Measurements from ENCODE around the gene ACAN.

Gene ACAN

DNA sequence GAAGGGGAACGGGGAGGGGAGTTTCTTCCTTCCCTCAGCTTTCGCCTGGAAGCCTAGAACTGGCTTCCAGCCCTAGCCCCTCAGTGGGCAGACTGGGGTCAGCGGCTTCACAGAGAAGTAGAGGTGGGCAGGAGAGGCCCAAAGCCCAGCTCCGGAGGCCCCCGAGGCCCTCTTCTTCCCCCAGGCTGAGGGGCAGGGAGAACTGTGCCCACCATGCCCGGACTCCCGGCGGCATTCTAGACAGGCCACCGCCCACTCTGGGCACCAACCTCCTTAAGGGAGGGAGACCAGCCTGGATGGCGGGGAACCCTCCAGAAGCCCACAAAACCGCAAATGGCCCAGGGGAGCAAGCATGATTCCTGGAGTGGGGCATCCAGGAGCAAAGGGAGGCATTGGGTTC is 74.2 kb downstream of the ACAN start:
- no peak for DNase-seq (ENCODE audit: low read depth in 2 of 2)

DNA sequence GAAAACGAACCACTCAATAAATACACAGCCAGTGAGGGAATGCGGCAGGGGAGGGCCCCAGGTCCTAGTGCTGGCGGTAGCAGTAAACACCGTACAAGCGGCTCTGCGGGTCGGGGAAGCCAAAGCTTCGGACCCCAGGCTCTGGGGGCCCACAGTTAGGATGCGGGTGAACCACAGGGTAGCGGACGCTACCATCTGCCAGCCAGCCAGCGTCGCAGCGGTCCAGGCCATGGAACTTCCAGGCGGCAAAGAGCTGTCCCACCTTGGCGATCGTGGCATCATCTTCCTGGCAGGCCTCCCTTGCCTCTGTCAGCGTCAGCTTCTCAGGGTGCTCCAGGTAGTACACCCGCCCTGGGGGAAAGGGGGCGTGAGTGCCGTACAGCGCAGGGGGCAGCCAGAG is 74.7 kb downstream of the ACAN start:
- no peak for DNase-seq (ENCODE audit: low read depth in 2 of 2)

DNA sequence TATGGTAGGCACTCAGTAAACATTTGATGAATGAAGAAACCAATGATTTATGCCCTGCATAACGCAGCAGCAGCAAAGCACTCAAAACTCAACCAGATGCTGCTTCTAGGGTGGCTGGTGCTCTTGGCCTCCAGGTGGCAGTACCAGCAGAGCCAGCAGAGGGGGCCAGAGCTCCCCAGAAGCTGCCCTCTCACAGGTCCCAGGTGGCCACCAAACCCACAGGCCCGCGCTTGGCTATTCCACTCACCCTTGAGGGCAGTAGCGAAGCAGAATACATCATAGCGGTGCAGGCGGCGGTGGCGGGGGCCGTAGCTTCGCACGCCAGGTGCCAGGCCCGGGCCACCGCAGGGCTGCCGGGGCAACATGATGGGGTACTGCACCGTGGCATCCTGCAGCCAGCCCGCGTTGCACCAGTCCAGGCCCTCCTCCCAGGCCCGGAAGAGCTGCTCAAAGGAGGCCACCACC is 75.5 kb downstream of the ACAN start:
- DNase-seq (ENCODE audit: low read depth in 2 of 2), result no peak

DNA sequence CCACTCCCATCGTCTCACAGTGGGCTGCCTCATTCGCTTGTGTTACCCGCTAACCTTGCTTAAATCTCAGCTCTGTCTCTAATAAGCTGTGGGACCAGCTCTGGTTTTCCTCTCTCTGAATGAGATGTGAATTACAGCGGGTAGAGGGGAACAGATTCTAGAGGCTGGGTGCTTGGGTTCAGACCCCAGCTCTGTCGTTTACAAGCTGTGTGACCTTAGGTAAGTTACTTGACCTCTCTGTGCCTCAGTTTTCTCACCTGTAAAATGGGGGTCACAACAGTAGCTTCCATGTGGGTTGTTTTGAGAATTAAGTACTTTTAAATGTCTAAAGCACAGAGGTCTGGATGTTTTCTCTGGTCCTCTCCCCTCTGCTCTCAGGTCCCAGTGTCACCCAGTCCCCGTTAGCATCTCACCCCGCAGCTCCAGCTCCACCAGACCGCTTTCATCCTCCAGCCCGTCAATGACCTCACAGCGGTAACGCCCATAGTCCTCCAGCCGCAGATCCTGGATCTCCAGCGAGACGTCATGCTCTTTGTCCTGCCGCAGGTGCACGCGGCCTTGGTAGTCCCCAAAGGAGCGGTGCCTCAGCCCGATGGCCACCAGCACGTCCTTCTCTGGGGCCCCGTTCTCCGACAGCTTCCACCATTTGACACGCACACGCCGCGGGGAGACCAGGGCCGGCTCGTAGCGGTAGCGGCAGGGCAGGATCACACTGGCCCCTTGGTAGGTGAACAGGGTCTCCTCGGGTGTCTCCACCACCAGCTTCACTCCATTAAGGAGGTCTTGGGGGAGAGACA is 77.9 kb downstream of the ACAN start:
- no peak for DNase-seq (ENCODE audit: low read depth in 2 of 2)

DNA sequence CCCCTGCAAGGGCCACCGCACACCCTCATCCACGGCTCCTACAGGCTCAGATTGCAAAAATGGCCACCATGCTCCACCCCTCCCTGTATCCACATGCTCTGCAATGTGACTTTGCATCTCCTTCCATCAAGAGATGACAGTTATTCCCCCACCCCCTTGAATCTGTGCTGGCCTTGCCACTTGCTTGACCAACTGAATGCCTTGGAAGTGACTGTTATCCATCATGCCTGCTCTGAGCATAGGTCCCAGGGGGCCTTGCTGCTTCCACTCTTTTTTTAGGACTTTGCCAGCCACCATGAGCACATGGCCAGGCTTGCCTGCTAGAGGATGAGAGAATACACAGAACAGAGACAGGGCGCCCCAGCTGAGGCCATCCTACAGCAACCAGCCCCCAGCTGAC is 78.5 kb downstream of the ACAN start:
- DNase-seq (ENCODE audit: low read depth in 2 of 2), result no peak

DNA sequence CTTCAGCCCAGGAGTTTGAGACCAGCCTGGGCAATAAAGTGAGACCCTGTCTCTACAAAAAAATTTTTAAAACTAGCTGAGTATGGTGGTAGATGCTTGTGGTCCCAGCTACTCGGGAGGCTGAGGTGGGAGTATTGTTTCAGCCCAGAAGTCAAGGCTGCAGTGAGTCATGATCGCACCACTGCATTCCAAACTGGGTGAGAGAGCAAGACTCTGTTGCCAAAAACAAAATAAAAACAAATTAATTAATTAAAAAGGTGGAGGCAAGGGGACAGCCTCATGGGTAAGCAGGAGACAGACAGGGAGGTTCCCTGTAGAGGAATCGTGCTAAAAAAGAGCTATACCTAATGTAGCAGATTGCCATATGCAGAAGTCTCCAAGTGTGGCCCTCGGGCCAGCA is 79.5 kb downstream of the ACAN start:
- no peak for DNase-seq (ENCODE audit: low read depth in 2 of 2)

DNA sequence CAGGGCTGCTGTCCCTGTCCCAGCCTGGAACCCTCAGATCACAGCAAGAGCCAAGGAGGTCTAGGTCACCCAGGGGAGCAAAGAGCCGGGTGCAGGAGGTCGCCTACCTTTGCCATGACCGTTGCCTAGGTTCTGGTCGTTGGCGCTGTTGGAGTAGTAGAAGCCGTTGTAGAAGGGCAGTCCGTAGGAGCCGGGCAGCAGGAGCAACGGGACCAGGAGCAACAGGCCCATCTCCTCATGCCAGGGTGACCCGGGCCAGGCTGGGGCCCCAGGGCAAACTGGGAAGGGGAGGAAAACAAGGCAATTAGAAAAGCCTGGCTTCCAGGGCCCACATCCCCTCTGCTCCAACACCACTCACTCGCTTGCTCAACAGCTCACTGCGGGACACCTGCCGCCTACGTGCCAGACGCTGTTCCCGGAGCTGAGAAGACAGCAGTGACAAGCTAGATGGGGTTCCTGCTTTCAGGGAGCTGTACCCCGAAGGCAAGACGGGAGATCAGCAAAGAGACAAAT is 83.9 kb downstream of the ACAN start:
- no peak for DNase-seq (ENCODE audit: low read depth in 2 of 2)

DNA sequence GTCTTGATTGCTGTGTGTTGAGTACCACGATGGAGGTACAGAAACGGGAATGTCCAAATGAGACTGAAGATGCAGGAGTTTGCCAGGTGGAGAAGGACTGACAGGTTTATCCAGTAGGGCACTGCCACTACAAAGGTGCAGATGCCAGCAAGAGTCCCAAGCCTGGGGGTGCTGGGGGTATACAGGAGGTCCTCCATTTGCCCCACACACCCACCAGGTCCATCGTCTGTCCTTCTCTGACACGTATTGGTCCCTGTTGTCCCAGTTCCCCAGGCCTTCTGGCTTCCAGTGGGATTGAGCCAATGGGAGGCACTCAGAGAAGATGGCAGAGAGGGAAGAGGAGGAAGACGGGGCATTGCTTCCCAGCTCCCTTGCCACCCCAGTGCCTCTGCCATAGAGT is 85.5 kb downstream of the ACAN start:
- no peak for DNase-seq (ENCODE audit: low read depth in 2 of 2)

DNA sequence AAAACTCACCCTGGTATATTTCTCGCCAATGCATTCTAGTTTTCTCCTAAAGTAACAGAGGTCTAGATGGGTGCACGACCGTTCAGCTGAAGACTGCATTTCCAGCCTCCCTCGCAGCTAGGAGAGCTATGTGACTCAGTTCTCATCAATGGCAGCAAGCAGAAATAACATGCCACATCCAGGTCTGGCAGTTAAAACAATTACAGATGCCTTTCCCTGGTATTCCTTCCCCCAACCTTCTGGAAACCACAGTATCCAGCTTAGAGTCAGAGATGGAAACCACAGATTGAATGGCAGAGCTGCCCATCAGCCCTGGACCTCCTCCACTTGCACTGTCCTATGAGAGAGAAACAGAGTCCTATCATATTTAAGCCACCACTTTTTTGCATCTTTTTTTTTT is 87.3 kb downstream of the ACAN start:
- DNase-seq (ENCODE audit: low read depth in 2 of 2), result no peak

DNA sequence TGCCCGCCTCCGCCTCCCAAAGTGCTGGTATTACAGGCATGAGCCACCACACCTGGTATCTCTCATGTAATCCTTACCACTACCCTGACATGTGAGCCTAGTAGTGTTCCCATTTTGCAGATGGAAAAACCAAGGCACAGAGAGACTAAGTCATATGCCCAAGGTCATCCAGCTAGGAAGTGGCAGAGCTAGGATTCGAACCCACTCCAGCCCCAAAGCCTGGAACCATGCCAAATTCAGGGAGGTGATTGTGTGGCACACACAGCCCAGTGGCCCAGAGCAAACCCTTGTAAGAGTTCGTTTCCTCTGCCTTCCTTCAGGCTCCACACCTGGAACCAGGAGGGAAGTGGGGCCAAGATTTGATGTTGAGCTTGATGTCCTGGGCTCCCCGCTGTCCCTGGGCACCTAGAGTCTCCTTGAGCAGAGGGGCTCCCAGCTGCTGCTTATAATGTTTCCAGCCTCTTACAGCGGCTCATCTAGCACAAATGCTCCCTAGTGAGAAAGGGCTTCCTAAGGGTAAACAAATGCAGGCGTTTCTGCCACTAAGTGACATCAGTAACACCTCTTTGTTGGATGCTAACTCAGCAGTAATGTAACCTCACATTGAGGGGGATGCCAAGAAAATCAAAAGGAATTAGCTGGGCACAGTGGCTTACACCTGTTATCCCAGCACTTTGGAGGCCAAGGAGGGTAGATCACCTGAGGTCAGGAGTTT is 88.5 kb downstream of the ACAN start:
- no peak for DNase-seq (ENCODE audit: low read depth in 2 of 2)

DNA sequence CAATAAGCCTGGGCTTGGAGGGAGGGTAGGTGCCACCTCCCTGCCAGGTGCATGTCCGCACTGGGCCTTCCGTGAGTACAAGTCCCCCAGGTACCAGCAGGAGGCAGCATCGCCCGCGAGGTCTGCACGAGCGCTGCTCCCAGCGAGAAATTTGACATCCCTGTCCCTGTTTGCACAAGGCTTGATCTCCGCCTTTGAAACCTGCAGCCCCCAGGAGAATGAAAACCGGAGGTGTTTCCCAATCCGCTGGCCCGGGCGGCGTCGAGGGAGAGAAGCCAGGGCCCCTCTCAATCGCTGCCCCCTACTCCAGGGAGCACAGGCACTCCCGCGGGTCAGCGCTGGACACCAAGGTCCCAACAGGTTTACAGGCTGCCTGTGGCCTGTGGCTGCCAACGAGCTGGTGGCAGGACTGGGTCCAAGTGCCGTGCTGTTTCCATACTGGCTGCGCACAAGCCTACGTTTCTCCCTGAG is 91.1 kb downstream of the ACAN start:
- DNase-seq (ENCODE audit: low read depth in 2 of 2), result peak; percentile 68 to 81

DNA sequence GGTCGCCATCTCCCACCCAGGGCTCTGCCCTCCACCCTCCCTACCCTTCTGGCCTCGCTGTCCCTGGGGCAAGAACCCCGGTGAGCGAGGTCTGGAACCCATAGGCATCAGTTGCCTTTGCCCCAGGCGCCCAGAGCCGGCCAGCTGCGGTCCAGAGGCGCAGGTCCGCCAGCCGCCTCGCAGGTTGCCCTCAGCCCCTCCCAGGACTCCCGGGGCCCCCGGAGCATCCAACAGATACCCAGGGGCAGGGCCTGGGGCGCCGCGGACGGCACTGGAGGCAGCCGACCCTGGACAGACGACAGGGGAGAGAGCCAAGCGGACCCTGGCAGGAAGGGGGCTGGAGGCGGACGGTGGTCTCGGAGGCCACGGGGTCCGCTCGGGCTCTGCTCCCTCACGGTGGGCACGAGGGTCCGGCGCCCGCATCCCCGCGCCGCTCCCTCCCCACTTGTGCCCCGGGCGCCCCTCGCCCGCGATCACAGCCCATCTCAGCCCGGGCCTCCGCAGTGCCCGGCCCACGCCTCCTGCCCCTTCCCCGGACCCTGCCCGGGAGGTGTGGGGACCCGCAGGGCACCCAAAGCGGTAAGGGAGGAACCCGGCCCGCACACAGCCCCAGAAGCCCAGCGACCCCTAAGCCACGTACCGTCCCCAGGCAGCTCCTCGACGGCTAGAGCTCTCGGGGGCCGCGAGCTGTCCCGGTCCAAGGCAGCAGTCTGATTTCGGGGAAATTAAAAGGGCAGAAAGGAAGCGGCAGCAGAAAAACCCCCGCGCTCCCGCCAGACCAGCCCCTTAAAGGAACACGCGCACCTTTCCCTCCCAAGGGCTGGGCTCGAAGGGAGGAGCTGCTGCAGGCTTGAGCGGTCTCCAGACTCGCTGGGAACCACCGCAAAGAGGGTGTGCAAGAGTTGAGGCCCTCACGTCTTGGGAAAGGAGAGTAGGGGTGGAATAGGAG is 91.9 kb downstream of the ACAN start, which contains the start of gene HAPLN3:
Gene HAPLN3, minus strand, starts transcription at position 726 of the 949 bp plus-strand sequence. CDS start 8,246 bp downstream, outside the sequence.
- DNase-seq (ENCODE audit: low read depth in 2 of 2), result peak in 1 of 2 donors; percentile 50

DNA sequence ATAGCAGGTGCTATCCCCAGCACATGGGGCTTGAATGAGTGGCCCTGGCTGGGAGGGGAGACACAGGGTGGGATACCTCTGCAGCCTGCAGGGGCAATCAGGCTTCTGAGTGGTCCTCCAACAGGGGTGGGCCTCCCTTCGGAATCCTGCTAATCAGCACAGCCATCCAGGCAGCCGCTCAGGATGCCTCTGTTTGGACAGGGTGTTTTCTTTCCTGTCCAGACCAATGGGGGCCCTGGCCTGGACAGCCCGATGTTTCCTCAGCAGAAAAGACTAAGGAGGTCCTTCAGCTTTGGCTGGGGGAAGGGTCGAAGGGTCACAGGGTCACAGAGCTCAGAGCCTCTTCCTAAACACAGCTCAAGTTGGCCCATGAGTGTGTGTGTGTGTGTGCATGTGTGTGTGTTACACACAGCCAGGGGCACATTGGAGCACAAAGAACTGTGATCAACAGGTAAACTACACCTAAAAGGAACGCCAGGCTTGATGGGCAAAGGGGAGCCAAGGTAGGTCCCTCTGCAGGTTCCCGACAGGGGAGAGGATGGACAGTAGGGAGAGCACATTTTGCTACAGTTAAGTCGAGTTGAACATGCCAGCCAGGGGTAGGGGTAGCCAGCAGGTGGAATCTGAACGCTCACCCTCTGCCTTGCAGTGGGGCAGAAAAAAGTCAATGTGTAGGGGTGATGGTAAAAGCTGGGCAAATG is 93.2 kb downstream of the ACAN start:
- DNase-seq (ENCODE audit: low read depth in 2 of 2), result no peak

DNA sequence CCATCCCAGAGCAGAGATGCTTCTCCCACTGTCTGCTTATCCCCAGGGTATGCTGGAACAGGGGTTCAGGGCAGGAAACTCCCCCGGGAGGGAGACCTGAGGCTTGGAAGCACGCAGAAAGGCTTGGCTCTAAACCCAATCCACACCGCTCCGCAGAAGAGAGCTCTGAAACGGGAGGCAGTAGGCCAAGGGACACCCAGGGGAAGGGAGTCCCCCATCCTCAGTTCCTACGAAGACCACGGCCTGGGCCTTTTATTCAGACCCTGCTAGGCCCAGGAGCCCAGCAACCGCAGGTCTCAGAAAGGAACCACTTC is 93.9 kb downstream of the ACAN start:
- DNase-seq (ENCODE audit: low read depth in 2 of 2), result no peak

DNA sequence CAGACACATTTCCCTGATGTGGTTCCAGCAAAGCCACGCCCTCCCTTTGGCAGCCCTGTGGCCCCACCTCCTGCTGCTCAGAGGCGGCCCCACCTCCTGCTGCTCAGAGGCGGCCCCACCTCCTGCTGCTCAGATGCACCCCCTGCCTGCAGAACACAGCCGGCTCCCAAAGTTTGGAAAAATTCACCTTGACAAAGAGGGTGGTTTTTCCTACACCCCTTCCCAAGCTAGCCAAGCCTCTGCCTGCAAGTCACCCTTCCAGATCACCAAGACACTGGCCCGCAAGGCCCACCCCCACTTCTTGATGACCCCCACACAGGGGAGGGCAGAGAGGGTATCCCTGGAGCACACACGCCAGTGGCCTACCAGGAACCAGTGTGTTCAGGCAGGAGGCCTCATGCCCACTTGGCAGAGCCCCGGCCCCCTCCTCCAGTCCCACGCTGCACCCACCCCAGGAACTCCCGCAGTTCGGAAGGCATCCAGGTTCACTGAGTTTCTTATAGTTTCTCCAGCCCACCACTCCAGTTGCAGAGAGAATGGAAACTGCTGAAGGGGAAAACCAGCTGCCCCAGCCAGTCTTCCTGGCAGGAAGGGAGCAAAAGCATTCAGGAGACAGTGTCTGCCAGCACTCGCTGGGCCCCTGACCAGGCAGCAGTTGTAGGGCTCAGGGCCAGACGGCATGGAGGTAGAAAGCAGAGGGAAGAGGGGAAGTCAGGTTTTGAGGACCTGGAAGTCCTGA is 94.4 kb downstream of the ACAN start:
- DNase-seq (ENCODE audit: low read depth in 2 of 2), result peak; percentile 44 to 68

DNA sequence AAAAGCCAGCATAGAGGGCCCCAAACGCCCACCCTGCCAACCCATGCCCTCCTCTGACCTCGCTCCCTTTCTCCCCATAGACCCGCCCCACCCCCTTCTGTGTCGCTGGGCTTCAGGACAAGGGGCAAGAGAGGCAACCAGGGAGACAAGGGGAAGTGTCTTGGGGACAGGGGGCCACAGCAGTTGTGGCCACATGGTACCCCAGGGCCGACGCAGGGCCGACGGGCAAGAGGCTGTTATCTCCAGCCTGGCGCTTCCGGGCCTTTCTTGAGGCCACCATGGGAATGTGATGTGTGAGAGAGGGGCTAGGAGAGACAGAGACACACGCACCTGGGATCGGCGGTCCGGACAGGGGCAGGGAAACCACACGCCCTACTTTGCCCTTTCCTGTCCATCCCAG is 95.5 kb downstream of the ACAN start:
- DNase-seq (ENCODE audit: low read depth in 2 of 2), result no peak

DNA sequence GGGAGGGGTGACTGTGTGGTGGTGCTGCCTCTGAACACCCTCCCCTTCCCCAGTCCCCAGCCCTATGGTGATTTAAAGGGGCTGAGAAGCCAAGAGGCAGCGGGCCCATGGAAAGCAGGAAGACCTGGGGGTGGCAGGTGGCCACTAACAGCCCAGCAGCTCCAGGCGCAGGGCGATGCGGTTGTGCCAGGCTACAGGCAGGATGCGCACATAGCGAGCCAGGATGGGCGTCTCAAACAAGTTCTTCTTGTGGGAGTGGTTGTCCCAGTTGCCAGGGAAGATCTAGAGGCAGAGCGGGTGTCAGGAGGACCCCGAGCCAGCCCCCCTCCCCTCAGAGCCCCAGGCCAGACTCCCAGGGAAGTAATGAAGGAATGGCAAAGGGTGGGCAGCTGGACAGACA is 96.0 kb downstream of the ACAN start:
- no peak for DNase-seq (ENCODE audit: low read depth in 2 of 2)

DNA sequence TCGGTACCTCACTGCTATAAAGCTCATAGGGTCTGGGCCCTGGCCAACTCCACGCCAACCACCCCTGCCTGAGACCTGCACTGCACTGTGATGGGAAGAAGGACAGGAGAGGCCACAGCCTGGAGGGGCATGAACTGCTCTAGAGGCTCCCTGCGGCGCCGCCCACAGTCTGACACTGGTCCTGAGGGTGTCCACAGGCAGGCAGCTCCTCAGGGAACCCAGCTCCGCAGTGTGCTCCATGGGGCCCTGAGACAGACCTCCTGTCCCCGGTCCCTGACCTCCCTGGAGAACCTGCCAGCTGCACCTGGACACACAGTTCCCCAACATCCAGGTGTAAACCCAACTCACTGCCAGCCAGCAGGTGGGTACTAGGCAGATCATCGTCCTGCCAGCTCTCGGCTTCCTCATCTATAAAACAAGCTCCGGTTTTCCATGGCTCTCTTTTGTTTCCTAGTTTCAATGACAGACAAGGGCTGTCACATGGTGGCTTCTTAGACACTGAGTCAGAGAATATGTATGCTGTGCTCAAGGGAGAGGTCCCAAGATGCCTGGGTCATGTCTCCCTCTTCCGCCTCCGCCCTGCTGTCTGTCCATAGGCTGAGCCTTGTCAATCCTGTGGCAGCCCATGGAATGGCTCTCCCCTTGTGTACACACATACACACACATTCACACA is 97.2 kb downstream of the ACAN start:
- no peak for DNase-seq (ENCODE audit: low read depth in 2 of 2)

DNA sequence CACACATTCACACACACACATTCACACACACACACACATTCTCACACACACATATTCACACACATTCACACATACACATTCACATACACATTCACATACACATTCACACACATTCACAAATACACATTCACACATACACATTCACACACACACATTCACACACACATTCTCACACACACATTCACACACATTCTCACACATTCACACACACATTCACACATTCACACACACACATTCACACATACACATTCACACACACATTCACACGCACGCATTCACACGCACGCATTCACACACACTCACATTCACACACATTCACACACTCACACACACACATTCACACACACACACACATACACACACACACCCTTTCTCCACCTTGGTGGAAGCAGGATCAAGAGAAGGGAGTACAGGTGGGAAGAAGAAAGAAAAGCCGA is 97.8 kb downstream of the ACAN start:
- DNase-seq (ENCODE audit: low read depth in 2 of 2), result no peak

Data from stimulated activated CD4-positive, alpha-beta T cell treated with anti-CD3 and anti-CD28 coated beads, Interleukin-1b, Interleukin-23, amount 100 ng/mL, for 1 hour (primary cell).